ENCODE measurements around the gene ATMIN.
A peak's percentile ranks its signal among the peaks of the same experiment; 100 is the strongest.

DNA sequence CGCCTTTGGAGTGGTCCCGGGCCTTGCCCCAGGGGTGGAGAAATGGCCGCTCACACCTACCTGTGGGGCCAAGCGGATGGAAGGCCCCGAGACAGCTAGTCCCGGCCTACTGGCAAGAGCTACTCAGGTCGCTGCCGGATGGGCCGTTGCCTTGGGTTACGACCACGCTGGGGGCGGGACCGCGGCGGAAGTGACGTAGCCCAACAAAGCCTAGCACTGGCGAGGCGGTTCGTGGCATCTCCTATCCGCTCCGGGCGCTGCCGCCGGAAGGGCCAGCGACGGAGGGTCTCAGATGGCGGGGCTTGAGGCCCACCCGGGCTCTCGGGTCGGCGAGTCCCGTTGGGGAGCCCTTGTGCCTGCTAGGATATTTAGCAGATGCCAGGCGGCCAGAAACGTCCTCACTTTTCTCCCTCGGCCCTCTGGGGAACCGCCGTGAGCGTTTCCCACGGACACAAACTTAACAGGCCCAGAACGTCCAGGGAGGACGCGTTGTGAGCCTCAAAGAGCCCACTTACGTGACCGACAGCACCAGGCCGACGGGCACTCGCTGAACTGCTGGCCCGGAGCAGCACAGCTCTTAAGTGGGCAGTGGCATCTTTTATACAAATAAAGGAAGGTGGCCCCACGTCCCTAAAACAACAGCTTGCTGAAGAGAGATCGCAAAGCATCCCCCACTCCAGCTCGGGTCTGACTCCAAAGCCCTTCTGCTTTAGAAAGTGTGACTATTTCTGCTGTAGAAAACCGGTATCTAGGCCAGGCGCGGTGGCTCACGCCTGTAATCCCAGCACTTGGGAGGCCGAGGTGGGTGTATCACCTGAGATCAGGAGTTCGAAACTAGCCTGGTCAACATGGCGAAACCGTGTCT lies 41.7 kb downstream of the ATMIN start, which contains the start of gene C16orf46:
- no peak for TF ChIP-seq CTCF (IDR thresholded peaks at IDR 0.05)
- peak; percentile 72 to 98 (median 95) for TF ChIP-seq POLR2AphosphoS5 (IDR thresholded peaks at IDR 0.05)
- TF ChIP-seq POLR2A (IDR thresholded peaks at IDR 0.05) = peak in 2 of 4 donors; percentile 42 to 44
- no peak for TF ChIP-seq EP300 (IDR thresholded peaks at IDR 0.05)
